ENCODE measurements around the gene AK2.
A peak's percentile ranks its signal among the peaks of the same experiment; 100 is the strongest.

AK2 gene

GRCh38 chr1:33032126-33032869, 4.4 kb downstream of the AK2 start:
- Mint-ChIP-seq H3K4me3 (peak overlapping the region; percentile 23 to 45 (median 28)), H3K9me3 (no peaks in the 10 kb centered on the region), H3K4me1 (peaks cover 56% of the 10 kb centered on the region), H3K27ac (peak overlapping the region in 1 of 3 experiments; percentile 40), H3K36me3 (ENCODE audit: low read depth) (peaks cover 31% of the 10 kb centered on the region), H3K27me3 (ENCODE audit: low read depth) (no peaks in the 10 kb centered on the region)
- no peak for TF ChIP-seq CTCF (IDR thresholded peaks at IDR 0.05; ENCODE audit: unreplicated experiment in 3 of 3)

GRCh38 chr1:33031506-33031905, 5.2 kb downstream of the AK2 start:
- Mint-ChIP-seq H3K4me1 (peaks cover 49% of the 10 kb centered on the region), H3K27ac (no peak overlapping the region), H3K4me3 (no peak overlapping the region), H3K9me3 (no peaks in the 10 kb centered on the region), H3K27me3 (ENCODE audit: low read depth) (no peaks in the 10 kb centered on the region), H3K36me3 (ENCODE audit: low read depth) (peaks cover 34% of the 10 kb centered on the region)
- no peak for TF ChIP-seq CTCF (IDR thresholded peaks at IDR 0.05; ENCODE audit: unreplicated experiment in 3 of 3)

GRCh38 chr1:33030575-33030974, 6.1 kb downstream of the AK2 start:
- Mint-ChIP-seq H3K4me1 (peaks cover 48% of the 10 kb centered on the region), H3K36me3 (ENCODE audit: low read depth) (peaks cover 34% of the 10 kb centered on the region), H3K4me3 (no peak overlapping the region), H3K27me3 (ENCODE audit: low read depth) (no peaks in the 10 kb centered on the region), H3K9me3 (no peaks in the 10 kb centered on the region), H3K27ac (no peak overlapping the region)
- no peak for TF ChIP-seq CTCF (IDR thresholded peaks at IDR 0.05; ENCODE audit: unreplicated experiment in 3 of 3)

GRCh38 chr1:33029921-33030320, 6.8 kb downstream of the AK2 start:
- TF ChIP-seq CTCF (IDR thresholded peaks at IDR 0.05; ENCODE audit: unreplicated experiment in 3 of 3) = no peak
- H3K27ac Mint-ChIP-seq = no peak overlapping the region
- H3K4me3 Mint-ChIP-seq = no peak overlapping the region
- no peaks in the 10 kb centered on the region for H3K27me3 Mint-ChIP-seq (ENCODE audit: low read depth)
- H3K4me1 Mint-ChIP-seq = peaks cover 45% of the 10 kb centered on the region
- H3K36me3 Mint-ChIP-seq (ENCODE audit: low read depth) = peaks cover 34% of the 10 kb centered on the region
- H3K9me3 Mint-ChIP-seq = no peaks in the 10 kb centered on the region

GRCh38 chr1:33029209-33029608, 7.5 kb downstream of the AK2 start:
- Mint-ChIP-seq H3K27ac (no peak overlapping the region), H3K4me1 (peaks cover 41% of the 10 kb centered on the region), H3K4me3 (no peak overlapping the region), H3K27me3 (ENCODE audit: low read depth) (no peaks in the 10 kb centered on the region), H3K36me3 (ENCODE audit: low read depth) (peaks cover 36% of the 10 kb centered on the region), H3K9me3 (no peaks in the 10 kb centered on the region)
- no peak for TF ChIP-seq CTCF (IDR thresholded peaks at IDR 0.05; ENCODE audit: unreplicated experiment in 3 of 3)

- no peaks in the 10 kb centered on the region for H3K9me3 Mint-ChIP-seq
- TF ChIP-seq CTCF (IDR thresholded peaks at IDR 0.05; ENCODE audit: unreplicated experiment in 3 of 3) = no peak
- H3K4me3 Mint-ChIP-seq = no peak overlapping the region
- H3K4me1 Mint-ChIP-seq = peaks cover 28% of the 10 kb centered on the region
- H3K27ac Mint-ChIP-seq = peak overlapping the region in 1 of 3 experiments; percentile 69
- H3K36me3 Mint-ChIP-seq (ENCODE audit: low read depth) = peaks cover 46% of the 10 kb centered on the region
- no peaks in the 10 kb centered on the region for H3K27me3 Mint-ChIP-seq (ENCODE audit: low read depth)
These were observed 10.9 kb downstream of the AK2 start for GRCh38 chr1:33025761-33026160.

All from nephron (organoid).